NCI-H2029 treated with DMSO at 0.1 percent for 48 hours (cell line): ENCODE results near the gene DKKL1.

Source experiments
- DNase-seq: peaks from one replicate; lab custom pipeline; 2025; lab: John Stamatoyannopoulos, UW

The DKKL1 gene

DNA sequence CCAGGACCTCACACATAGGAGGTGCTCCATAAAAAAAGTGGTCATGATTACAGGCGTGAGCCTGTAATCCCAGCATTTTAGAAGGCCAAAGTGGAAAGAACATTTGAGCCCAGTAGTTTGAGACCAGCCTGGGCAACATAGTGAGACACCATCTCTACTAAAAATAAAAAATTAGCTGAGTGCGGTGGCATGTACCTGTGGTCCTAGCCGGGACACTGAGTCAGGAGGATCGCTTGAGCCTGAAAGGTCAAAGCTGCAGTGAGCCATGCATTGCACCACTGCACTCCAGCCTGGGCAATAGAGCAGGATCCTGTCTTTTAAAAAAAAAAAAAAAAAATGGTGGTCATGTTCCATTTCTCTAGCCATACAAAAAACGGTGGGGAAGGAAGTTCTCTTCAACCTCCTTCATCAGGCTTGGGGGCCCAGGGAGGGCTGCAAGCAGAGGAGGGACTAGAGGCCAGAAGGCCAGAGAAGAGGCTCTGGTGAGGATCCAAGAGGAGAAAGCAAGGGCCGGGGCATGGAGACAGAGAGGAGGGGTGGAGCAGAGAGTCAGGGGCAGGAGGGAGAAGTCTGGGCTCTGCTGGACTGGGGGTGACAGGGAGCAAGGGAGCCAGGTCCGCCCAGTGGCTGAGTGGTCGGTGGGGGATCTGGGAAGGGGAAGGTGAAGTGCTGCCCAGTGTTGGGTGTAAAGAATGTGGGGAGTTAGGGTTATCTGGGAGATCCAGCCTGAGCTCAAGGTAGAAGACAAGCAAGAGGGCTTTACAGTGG lies 33.2 kb downstream of the DKKL1 start:
- no peak for DNase-seq

DNA sequence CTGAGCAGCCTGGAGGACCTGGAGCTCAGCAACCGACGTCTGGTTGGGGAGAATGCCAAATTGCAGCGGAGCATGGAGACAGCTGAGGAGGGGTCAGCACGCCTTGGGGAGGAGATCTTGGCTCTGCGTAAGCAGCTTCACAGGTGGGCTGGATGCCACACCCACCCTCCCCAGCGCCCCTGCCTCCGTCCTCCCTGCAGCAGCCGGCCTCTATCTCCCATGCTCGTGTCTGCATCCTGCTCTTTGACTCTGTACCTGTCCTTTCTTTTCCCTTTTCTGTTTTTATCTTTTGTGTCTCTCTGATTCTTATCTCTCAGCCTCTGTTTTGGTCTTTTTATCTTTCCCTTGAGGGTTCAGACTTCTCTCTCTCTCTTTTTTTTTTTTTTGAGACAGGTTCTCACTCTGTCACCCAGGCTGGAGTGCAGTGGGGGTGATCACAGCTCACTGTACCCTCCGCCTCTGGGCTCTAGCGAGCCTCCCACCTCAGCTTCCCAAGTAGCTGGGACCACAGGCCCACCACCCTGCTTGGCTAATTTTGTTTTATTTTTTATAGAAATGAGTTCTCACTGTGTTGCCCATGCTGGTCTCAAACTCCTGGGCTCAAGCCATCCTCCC lies 34.4 kb downstream of the DKKL1 start:
- DNase-seq = no peak

- no peak for DNase-seq
Measured at GRCh38 chr19:49398931-49399330, 35.3 kb downstream of the DKKL1 start.

DNA sequence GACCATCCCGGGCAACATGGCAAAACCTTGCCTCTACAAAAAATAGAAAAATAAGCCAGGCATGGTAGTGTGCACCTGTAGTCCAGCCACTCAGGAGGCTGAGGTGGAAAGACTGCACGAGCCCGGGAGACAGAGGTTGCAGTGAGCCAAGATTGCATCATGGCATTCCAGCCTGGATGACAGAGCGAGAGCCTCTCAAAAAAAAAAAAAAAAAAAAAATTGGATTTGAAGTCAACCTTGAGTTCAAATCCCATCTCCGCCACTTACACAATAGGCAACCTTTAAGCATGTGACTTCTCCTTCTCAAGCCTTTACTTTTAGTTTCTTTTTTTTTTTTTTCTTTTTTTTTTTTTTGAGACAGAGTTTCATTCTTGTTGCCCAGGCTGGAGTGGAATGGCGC lies 36.4 kb downstream of the DKKL1 start:
- no peak for DNase-seq

- peak; percentile 91 for DNase-seq
Measured at GRCh38 chr19:49403404-49404187, 39.9 kb downstream of the DKKL1 start.

GRCh38 chr19:49407079-49407478 lies 43.4 kb downstream of the DKKL1 start:
- DNase-seq = no peak

- DNase-seq = no peak
Measured at GRCh38 chr19:49407482-49408015, 43.9 kb downstream of the DKKL1 start.

- DNase-seq = no peak
Measured at GRCh38 chr19:49408816-49409440, 45.3 kb downstream of the DKKL1 start.

- DNase-seq = no peak
Measured at GRCh38 chr19:49409441-49410029, 45.9 kb downstream of the DKKL1 start.

DNA sequence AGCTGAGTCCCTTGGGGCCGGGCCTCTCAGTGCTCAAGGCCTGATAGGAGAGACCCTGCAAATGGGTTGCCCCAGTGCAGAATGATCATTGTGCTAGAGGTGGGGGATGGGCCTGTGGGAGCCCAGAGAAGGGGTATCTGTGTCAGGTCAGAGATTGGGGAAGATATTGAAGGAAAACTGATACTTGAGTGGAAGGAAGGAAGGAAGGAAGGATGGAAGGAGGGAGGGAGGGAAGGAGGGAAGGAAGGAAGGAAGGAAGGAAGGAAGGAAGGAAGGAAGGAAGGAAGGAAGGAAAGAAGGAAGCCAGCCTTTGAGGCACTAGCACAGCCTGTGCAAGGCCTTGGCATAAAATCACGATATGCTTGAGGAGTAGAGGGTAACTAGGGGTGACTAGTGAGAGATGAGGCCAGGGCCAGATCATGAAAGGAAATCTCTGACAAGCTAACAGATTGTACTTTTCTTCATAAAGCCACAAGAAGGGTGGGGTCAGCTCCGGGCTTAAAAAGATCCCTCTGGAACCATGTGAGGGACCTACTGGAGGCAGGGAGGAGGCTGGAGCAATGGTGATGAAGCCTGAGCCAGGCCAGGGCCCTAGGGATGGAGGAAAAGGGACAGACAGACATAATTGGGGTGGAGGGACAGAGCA lies 48.1 kb downstream of the DKKL1 start:
- DNase-seq = no peak

- DNase-seq = no peak
Measured at GRCh38 chr19:49413348-49413747, 49.7 kb downstream of the DKKL1 start.

GRCh38 chr19:49414256-49414655 lies 50.6 kb downstream of the DKKL1 start:
- DNase-seq = no peak

- DNase-seq = no peak
Measured at GRCh38 chr19:49415102-49415809, 51.6 kb downstream of the DKKL1 start.

- no peak for DNase-seq
Measured at GRCh38 chr19:49415810-49416200, 52.1 kb downstream of the DKKL1 start.

- no peak for DNase-seq
Measured at GRCh38 chr19:49417088-49417487, 53.4 kb downstream of the DKKL1 start.

- no peak for DNase-seq
Measured at GRCh38 chr19:49418511-49418910, 54.8 kb downstream of the DKKL1 start.

GRCh38 chr19:49419173-49419572 lies 55.5 kb downstream of the DKKL1 start:
- DNase-seq = no peak

GRCh38 chr19:49420227-49420626 lies 56.5 kb downstream of the DKKL1 start:
- no peak for DNase-seq

DNA sequence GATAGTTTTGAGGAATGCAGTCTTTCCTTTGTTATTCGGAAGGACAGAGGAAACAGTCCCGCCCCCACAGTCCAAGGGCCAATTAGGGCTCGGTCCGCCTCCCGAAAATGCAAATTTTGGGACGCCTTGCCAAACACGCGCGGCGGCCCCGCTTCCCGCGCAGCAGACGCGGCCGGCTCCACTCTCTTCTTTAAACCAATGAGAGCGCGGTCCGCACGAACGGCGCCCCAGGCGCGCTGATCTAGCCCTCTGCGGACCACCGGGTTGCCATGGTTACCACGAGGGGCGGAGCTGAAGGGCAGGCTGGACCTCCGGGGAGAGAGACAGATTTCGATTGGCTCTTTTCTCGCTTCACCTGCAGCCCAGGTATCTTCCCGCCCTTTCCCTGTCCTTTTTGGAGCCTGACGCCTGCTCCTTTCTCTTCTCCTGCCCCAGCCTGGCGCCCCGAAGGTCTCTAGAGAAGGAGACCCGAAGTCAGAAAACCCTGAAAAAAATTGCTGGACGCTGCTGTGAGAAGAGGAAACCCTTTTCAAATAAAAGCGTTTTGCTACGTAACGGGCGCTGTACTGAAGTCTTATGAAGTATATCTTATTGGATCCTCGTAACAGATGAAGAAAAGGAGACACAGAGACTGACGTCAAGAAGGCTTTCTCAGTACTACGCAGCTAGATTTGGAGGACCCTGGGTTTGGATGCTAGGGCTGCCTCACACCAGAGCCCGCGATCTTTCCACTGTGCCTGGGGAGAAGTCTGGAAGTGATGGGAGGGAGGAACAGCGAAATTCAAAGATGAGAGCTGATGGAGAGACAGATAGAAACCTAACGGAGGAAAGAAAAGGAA lies 57.6 kb downstream of the DKKL1 start:
- DNase-seq = peak; percentile 59

- no peak for DNase-seq
Measured at GRCh38 chr19:49421878-49422202, 58.2 kb downstream of the DKKL1 start.
